DOHH2 (cell line): ENCODE data around the gene IDE.

Experiments used
- H3F3A ChIP-seq: fragments of 200-600 bp; sonication (generic), shearing (Covaris generic); 2 replicates; pipeline ENCODE4 v1.6.0; 2016; ENCODE audit warnings: antibody characterized with exemption, mild to moderate bottlenecking; ENCODE audit not compliant: control insufficient read depth, insufficient read depth
- H3K27ac ChIP-seq: fragments of 200-600 bp; sonication (generic); 2 replicates; pipeline ENCODE4 v1.5.1; 2014; ENCODE audit warnings: low read depth, mild to moderate bottlenecking, low read length, moderate library complexity
- H3K27me3 ChIP-seq: fragments of 200-600 bp; sonication (generic); 2 replicates; pipeline ENCODE4 v1.6.1; 2014; ENCODE audit warnings: mild to moderate bottlenecking, low read length, mixed read lengths; ENCODE audit not compliant: control insufficient read depth
- H3K36me3 ChIP-seq: fragments of 200-600 bp; sonication (generic); 2 replicates; pipeline ENCODE4 v1.6.1; 2014; ENCODE audit warnings: mild to moderate bottlenecking, low read length, moderate library complexity, mixed read lengths; ENCODE audit not compliant: control insufficient read depth
- H3K4me1 ChIP-seq: fragments of 200-600 bp; sonication (generic); 2 replicates; pipeline ENCODE4 v1.6.1; 2014; ENCODE audit warnings: mild to moderate bottlenecking, low read length, mixed read lengths; ENCODE audit not compliant: control insufficient read depth
- H3K4me2 ChIP-seq: fragments of 200-600 bp; sonication (generic); 2 replicates; pipeline ENCODE4 v1.6.0; 2014; ENCODE audit warnings: mild to moderate bottlenecking, low read length, moderate library complexity
- H3K4me3 ChIP-seq: fragments of 200-600 bp; sonication (generic); 2 replicates; pipeline ENCODE4 v1.5.1; 2014; ENCODE audit warnings: mild to moderate bottlenecking, low read length, mixed read lengths
- H3K79me2 ChIP-seq: fragments of 200-600 bp; sonication (generic); 2 replicates; pipeline ENCODE4 v1.6.1; 2014; ENCODE audit warnings: mild to moderate bottlenecking, low read length, mixed read lengths; ENCODE audit not compliant: control insufficient read depth
- H3K9me2 ChIP-seq: fragments of 200-600 bp; sonication (generic); replicated peaks from 2 replicates; pipeline ENCODE4 v1.6.1; 2014; ENCODE audit warnings: mild to moderate bottlenecking, low read length, mixed read lengths; ENCODE audit not compliant: control insufficient read depth
- H3K9me3 ChIP-seq: fragments of 200-600 bp; sonication (generic); 2 replicates; pipeline ENCODE4 v1.6.1; 2014; ENCODE audit warnings: antibody characterized with exemption, low read length, mixed read lengths; ENCODE audit not compliant: control insufficient read depth, insufficient read depth
- H4K20me1 ChIP-seq: fragments of 200-600 bp; sonication (generic); 2 replicates; pipeline ENCODE4 v1.6.0; 2014; ENCODE audit warnings: low read depth, mild to moderate bottlenecking, antibody characterized with exemption, low read length, moderate library complexity; ENCODE audit not compliant: control insufficient read depth, insufficient read depth
- CTCF ChIP-seq: fragments of 200-600 bp; sonication (generic); IDR thresholded peaks from one replicate; pipeline ENCODE4 v1.5.1; 2014; ENCODE audit warnings: antibody characterized with exemption, mild to moderate bottlenecking, low read depth, low read length; ENCODE audit not compliant: poor library complexity, severe bottlenecking
- EZH2phosphoT487 ChIP-seq: fragments of 200-600 bp; sonication (generic); IDR thresholded peaks from 2 replicates; pipeline ENCODE4 v1.6.1; 2017; ENCODE audit warnings: borderline replicate concordance, mild to moderate bottlenecking, antibody characterized with exemption, low read length, moderate library complexity, mixed read lengths

IDE gene

DNA sequence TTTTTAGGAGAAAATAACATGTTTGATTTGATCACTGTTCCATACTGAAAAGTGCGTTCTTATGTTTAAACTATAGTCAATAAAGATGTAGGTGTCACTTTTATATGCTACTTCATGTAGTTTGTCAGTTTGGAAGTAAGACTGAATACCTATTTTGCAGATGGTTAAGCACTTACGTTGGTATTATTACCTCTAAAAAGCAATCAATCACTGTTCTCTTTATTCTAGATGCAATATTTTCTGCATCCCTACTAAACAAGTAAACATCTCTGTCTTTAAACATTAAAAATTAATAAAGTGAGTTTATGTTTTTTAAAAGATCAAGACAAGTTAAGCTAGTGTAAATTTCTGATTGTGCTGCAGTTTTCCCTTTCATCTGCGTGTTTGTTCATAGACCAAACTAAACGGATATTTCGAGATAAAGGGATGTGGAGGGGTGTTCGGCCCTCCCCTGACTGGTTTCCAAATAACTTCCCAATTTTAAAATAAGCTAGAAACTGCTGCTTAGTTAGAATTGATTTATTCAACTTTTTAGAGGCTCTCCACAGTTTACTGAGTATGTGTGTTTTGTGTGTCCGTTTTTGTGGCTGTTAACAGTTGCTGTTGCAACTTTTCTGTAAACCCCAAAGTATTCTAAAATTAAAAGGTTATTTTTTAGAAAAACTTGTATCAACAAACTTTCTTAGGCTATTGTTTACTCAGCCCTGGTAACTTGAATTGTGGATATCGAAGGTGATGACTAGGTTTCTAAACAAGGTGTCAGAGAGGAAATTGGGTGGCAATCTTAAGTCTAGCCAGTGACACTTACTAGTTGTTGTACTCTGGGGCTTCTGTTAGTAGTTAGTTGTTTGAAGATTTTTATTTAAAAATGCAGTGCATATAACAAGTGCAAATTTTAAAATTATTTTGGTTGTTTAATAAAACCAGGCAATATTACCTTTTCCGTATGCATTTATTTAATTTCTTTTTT lies 20.0 kb upstream of the IDE start:
- Histone ChIP-seq H3K4me2 (peak overlapping the region; percentile 86), H3F3A (peaks cover 20% of the 10 kb centered on the region), H3K9me2 (no peaks in the 10 kb centered on the region), H3K9me3 (no peaks in the 10 kb centered on the region), H3K27me3 (no peaks in the 10 kb centered on the region), H3K79me2 (peaks cover 60% of the 10 kb centered on the region), H3K4me3 (peak overlapping the region; percentile 87), H3K4me1 (peaks cover 59% of the 10 kb centered on the region), H3K27ac (peak overlapping the region; percentile 92), H3K36me3 (peaks cover 52% of the 10 kb centered on the region), H4K20me1 (peaks cover 29% of the 10 kb centered on the region)
- TF ChIP-seq CTCF (no peak), EZH2phosphoT487 (no peak)

- Histone ChIP-seq H4K20me1 (peaks cover 22% of the 10 kb centered on the region), H3K27me3 (no peaks in the 10 kb centered on the region), H3K9me3 (no peaks in the 10 kb centered on the region), H3F3A (peaks cover 24% of the 10 kb centered on the region), H3K36me3 (peaks cover 44% of the 10 kb centered on the region), H3K4me1 (peaks cover 52% of the 10 kb centered on the region), H3K4me2 (peak within 1 kb of the TSS; percentile 86), H3K27ac (peak within 1 kb of the TSS; percentile 92), H3K4me3 (peak within 1 kb of the TSS; percentile 87), H3K79me2 (peaks cover 51% of the 10 kb centered on the region), H3K9me2 (no peaks in the 10 kb centered on the region)
- peak; percentile 16 for TF ChIP-seq CTCF
- TF ChIP-seq EZH2phosphoT487 = no peak
Observed at GRCh38 chr10:92592761-92593618, 19.1 kb upstream of the IDE start, which contains the start of gene KIF11. Gene KIF11 (plus strand): TSS chr10:92593130. CDS start chr10:92593376, 246 bp downstream.

GRCh38 chr10:92591550-92592022 lies 17.7 kb upstream of the IDE start:
- Histone ChIP-seq H3K4me3 (peak overlapping the region; percentile 87), H3K4me2 (peak overlapping the region; percentile 86), H3K79me2 (peaks cover 37% of the 10 kb centered on the region), H3K36me3 (peaks cover 34% of the 10 kb centered on the region), H3K9me2 (no peaks in the 10 kb centered on the region), H3F3A (peaks cover 24% of the 10 kb centered on the region), H3K27me3 (no peaks in the 10 kb centered on the region), H3K9me3 (no peaks in the 10 kb centered on the region), H3K27ac (peak overlapping the region; percentile 92), H4K20me1 (peaks cover 17% of the 10 kb centered on the region), H3K4me1 (peaks cover 38% of the 10 kb centered on the region)
- TF ChIP-seq CTCF (peak; percentile 3), EZH2phosphoT487 (no peak)
